Measurements from ENCODE around the gene CST4.
"Not testable (repeated sequence)": the region's sequence is repeated elsewhere in the genome, so short reads cannot be mapped to it uniquely, and the experiment has no call there.

Gene CST4

DNA sequence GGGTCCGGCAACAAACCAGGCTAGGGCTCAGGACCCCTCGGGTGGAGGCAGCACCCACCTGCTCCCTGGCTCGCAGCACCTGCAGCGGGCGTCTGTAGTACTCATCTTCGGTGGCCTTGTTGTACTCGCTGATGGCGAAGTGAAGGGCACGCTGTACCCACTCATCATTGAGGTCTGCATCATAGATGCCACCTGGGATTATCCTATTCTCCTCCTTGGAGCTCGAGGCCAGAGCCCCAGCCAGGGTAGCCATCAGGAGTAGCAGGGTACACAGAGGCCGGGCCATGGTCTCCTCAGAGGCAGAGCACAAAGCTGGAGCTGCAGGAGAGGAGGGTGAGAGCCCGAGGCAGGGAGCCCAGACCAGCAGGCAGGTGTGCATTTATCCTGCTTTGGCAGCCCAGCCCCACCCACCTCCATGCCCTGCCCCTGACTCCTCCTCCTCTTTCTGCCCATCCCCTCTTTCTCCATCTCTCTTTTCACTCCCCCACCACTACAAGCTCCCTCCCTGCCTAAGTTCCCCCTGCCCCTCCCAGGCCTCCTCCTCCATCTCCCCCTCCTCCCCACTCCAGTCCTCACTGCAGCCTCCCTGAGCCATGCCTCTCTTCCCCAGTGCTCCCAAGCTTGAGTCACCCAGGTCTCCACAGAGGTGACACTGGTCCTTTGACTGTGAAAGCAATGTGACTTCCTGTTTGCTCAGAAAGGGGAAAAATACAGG lies at the start of gene CST4:
Gene CST4 (minus strand): TSS at position 355 of the 715 bp plus-strand sequence. CDS start 69 bp downstream, at position 286.
- DNase-seq: not testable (repeated sequence)

DNA sequence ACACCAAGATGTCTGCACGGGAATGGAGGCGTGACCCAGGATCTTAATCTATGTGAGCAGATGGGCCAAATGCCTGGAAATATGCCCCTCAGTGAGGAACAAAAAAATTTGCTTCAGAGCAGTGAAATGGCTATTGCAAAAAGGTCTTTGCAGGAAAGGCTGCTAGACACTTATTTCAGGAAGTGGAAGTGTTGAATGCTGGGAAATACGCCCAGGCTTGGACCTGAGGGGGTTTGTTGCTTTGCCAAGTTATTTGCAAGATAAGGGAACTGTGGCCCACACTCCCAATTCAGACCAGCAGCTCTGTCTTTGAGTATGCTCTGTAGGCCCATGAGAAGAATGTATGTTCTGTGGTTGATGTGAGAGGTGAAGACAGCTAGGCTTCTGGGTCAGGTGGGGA lies 46.6 kb upstream of the CST4 start:
- DNase-seq: not testable (repeated sequence)

DNA sequence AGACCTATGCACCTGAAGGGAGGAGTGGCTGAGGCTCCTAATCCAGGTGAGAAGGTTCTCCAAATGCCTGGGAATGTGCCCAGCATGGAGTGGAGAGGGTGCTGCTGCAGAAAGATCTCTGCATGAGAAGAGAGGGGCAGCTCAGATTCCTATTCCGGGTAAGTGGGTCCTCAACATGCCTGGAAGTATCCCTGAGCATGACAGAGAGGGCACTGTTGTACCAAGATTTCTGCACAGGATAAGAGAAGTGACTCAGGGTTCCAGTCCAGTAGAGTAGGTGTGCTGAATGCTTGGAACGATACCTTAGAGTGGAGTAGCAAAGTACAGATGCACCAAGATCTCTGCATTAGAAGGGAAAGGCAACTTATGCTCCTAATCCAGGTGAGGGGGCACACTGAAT lies 46.1 kb upstream of the CST4 start:
- not testable (repeated sequence) for DNase-seq

DNA sequence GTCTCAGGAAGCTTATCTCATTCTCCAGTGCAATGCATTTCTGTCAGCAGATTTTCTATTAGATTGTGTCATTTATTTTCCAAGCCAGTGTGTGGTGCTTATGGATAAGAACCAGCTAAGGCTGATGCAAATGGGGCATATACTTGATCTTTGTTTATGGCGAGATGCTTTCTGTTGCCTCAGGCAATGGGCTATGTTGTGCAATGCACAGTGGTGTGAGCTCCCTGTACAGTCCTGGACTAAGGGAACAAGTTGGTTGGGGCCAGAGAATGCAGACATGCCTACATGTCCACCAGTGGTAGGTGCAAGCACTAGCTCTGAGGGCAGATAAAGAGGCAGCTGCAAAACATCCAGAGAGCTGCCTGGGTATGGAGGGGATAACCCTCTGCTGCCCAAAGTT lies 45.6 kb upstream of the CST4 start:
- not testable (repeated sequence) for DNase-seq

GRCh38 chr20:23727016-23727415 lies 38.2 kb upstream of the CST4 start:
- no peak for DNase-seq

- no peak for DNase-seq
Observed at GRCh38 chr20:23725102-23725501, 36.3 kb upstream of the CST4 start.

GRCh38 chr20:23723659-23724307 lies 34.9 kb upstream of the CST4 start:
- DNase-seq: not testable (repeated sequence)

DNA sequence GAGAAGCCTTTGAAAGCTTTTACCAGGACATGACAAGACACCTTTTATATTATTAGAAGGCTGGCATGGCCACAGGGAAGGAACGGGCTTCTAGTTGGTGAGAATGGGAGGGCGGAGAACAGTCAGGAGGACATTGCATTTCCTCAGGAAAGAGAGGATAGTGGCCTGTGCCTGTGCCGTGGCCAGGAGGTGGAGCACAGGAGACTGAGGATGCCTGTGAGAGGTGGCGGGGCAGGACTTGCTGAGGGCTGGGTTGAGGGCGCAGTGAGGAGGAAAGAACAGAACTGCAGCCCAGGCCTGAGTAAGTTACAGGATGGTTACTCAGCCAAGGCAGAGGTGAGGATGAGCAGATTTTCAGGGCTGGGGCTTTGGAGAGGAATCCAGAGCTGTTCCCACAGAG lies 34.0 kb upstream of the CST4 start:
- not testable (repeated sequence) for DNase-seq

GRCh38 chr20:23721962-23722361 lies 33.1 kb upstream of the CST4 start:
- no peak for DNase-seq

DNA sequence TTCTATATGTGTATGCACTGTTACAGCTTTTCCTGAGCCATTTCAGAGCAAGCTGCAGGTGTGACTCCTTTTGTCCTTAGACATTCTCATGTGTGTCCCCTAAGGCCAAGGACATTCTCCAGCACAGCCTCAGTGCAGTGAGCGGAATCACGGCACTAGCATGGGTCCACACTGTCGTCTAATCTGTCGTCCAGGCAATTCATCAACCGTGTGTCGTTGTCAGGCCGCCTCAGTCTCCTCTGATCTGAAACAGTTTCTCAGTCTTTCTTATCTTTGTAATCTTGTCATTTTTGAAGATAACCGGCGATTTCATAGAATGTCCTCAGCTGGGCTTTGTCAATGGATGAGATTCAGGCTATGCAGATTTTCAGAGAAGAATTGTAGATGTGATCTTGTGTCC lies 30.5 kb upstream of the CST4 start:
- DNase-seq: not testable (repeated sequence)

DNA sequence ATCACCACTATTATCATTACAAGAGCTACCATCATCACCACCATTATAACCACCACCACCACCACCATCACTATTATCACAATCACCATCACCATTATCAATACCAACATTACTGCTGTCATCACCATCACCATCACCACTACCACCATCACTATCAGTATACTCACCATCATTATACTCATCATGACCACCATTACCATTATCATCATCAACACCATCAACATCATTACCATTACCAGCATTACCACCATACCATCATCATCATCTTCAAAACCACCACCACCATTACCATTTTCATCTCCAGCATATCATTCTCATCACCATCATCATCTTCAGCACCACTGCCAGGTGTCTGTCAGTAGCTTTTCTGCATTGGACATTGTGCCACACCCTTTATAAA lies 22.9 kb upstream of the CST4 start:
- not testable (repeated sequence) for DNase-seq

DNA sequence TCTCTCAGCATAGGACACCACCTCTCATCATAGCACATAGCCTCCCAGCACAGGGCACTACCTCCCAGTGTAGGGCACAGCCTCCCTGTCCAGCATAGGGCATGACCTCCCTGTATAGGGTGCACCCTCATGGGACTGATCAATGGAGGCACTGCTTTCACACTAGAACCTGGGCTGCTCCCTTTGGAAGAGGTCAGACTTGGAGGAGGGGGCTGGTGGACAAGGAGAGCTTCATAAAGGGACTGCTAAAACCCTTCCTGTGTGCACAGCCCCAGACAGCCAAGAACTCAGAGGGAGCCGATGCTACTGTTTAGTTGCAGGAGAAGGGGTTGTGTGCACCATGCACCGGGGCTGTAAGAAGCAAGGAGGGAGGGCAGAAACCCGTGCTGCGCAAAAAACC lies 21.9 kb upstream of the CST4 start:
- no peak for DNase-seq

DNA sequence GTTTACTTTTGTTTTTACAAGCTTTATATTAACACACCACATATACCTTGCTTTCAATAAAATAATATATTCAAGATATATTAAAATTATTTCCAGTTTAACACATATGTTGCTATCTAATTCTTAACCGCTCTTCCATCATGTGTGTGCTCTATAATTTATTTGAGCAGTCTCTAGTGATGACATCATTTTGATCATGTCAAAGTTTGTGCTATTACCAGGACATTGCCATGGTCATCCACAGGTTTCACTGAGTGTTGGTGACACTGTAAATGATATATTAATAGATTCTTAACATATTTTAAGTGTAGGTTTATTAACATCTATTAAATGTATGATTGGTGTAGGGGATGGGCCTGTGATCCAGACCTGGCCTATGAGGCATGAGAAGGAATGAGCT lies 17.1 kb upstream of the CST4 start:
- no peak for DNase-seq

DNA sequence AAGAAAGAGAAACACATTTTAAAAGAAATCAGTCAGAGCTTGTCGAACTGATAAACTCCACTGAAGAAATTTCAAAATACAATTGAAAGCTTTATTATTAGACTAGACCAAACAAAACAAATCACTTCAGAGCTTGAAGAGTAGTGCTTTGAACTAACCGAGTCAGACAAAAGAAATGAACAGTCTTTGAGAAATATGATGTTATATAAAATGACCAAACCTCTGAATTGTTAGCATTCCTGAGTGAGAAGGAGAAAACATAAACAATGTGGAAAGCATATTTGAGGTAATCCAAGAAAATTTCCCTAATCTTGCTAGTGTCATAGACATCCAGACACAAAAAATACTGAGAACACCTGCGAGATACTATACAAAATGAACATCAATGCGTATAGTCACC lies 13.2 kb upstream of the CST4 start:
- DNase-seq: no peak

DNA sequence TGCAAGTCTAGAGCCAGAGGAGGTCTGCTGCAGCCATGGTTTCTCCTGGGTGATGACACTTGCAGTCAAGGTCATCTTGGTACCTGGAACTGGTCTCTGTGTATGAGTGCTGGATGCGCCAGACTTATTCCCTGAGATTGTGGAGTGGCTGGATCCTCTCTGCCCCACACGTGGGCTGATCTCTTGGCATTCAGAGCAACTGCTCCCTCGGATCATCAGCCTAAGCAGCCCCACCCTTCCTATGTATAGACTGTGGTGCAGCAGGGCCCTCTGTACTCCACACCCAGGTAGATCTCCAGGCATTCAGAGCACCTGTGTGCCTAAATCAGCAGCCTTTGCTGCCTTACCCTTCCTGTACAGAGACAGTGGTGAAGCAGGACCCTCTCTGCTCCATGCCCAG lies 12.1 kb upstream of the CST4 start:
- no peak for DNase-seq

GRCh38 chr20:23697947-23698346 lies 9.1 kb upstream of the CST4 start:
- DNase-seq: no peak

- not testable (repeated sequence) for DNase-seq
Observed at GRCh38 chr20:23695068-23695395, 6.2 kb upstream of the CST4 start.

DNA sequence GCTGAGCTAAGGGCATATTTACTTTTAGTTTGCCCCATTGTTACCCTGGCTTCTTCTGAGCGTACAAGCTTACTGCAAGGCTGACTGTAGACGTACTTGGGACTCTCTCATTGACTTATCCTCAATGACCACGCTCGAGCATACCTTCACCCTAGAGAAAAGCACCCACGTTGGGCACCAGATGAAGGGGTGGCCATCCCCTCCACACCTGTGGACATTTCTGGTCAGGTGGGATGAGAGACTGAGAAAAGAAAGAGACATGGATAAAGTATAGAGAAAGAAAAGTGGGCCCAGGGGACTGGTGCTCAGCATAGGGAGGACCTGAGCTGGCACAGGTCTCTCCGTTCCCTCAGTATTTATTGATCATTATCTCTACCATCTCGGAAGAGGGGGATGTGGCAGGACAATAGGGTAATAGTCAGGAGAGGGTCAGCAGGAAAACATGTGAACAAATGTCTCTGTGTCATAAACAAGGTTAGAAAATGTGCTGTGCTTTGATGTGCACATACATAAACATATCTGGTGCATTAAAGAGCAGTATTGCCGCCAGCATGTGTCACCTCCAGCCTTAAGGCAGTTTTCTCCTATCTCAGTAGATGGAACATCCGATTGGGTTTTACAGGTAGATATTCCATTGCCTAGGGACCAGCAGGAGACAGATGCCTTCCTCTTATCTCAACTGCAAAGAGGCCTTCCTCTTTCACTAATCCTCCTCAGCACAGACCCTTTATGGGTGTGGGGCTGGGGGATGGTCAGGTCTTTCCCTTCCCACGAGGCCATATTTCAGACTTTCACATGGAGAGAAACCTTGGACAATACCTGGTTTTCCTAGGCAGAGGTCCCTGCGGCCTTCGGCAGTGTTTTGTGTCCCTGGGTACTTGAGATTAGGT lies 5.6 kb upstream of the CST4 start:
- DNase-seq: not testable (repeated sequence)

- not testable (repeated sequence) for DNase-seq
Observed at GRCh38 chr20:23692725-23693619, 4.1 kb upstream of the CST4 start.

- DNase-seq: no peak
Observed at GRCh38 chr20:23691675-23692074, 2.8 kb upstream of the CST4 start.

- no peak for DNase-seq
Observed at GRCh38 chr20:23690581-23690980, 1.7 kb upstream of the CST4 start.

DNA sequence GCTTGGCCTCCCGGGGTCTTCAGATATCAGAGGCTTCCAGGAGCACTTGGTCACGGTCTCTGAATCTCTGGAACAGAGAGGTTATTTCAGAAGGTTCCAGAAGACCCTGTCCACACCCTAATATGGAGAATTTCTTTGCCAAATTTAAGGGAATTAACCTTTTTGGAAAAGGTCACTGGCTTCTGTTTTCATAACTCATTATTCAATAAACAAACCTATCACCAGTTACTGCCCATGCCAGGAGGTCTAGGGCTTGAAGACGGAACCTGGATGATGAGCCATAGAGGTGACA lies 507 bp upstream of the CST4 start:
- DNase-seq: no peak

GRCh38 chr20:23687986-23688385 lies 852 bp downstream of the CST4 start:
- no peak for DNase-seq

Measured in NCI-H2227 treated with DMSO at 0.1 percent for 48 hours (cell line).